Nephron (organoid): Measurements from ENCODE around the gene CEMIP.

Experiments used
- H3K27ac Mint-ChIP-seq, 3 experiments: 2 replicates each; pipeline ENCODE4 v1.8.0; 2020; ENCODE audit warnings: mixed read lengths in 3 of 3, mild to moderate bottlenecking in 2 of 3, moderate library complexity in 1 of 3
- H3K27me3 Mint-ChIP-seq: 2 replicates; pipeline ENCODE4 v1.8.0; 2021; ENCODE audit warnings: low read depth, mild to moderate bottlenecking, moderate library complexity, mixed read lengths
- H3K36me3 Mint-ChIP-seq: 2 replicates; pipeline ENCODE4 v1.8.0; 2020; ENCODE audit warnings: low read depth, mixed read lengths
- H3K4me1 Mint-ChIP-seq: 2 replicates; pipeline ENCODE4 v1.8.0; 2020; ENCODE audit warnings: mixed read lengths
- H3K4me3 Mint-ChIP-seq, 3 experiments: 2 replicates each; pipeline ENCODE4 v1.8.0; 2020; ENCODE audit warnings: mild to moderate bottlenecking in 3 of 3, mixed read lengths in 3 of 3, moderate library complexity in 2 of 3
- H3K9me3 Mint-ChIP-seq: 2 replicates; pipeline ENCODE4 v1.8.0; 2020; ENCODE audit warnings: mixed read lengths
- TF ChIP-seq, protein P1 (sequence below), 3 experiments: fragments of 200-600 bp; sonication (generic); IDR thresholded peaks; one replicate each; pipeline ENCODE4 v1.5.0; 2021; ENCODE audit warnings: antibody characterized with exemption in 3 of 3; ENCODE audit not compliant: unreplicated experiment in 3 of 3

Gene CEMIP

DNA sequence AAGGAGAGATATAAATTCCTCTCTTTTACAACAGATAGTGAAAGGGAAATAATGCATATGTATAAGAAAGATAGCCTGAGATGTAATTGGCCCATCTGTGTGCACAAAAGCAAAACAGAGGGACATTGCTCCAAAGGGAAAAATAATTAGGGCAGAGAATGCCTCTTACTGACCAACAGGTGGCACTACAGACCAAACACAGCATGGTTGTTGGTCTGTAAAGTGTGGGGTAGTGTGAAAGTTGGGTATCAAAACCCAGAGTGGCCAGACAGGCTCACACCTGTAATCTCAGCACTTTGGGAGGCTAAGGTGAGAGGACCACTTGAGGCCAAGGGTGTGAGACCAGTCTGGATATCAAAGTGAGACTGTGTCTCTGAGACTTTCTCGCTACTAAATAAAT is 217.1 kb downstream of the CEMIP start:
- TF ChIP-seq, protein P1, sequence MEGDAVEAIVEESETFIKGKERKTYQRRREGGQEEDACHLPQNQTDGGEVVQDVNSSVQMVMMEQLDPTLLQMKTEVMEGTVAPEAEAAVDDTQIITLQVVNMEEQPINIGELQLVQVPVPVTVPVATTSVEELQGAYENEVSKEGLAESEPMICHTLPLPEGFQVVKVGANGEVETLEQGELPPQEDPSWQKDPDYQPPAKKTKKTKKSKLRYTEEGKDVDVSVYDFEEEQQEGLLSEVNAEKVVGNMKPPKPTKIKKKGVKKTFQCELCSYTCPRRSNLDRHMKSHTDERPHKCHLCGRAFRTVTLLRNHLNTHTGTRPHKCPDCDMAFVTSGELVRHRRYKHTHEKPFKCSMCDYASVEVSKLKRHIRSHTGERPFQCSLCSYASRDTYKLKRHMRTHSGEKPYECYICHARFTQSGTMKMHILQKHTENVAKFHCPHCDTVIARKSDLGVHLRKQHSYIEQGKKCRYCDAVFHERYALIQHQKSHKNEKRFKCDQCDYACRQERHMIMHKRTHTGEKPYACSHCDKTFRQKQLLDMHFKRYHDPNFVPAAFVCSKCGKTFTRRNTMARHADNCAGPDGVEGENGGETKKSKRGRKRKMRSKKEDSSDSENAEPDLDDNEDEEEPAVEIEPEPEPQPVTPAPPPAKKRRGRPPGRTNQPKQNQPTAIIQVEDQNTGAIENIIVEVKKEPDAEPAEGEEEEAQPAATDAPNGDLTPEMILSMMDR (IDR thresholded peaks at IDR 0.05; ENCODE audit: unreplicated experiment in 3 of 3), result peak in 2 of 3 experiments; percentile 18 to 19
- Mint-ChIP-seq H3K27ac (peak overlapping the region in 1 of 3 experiments; percentile 81), H3K4me3 (peak overlapping the region in 1 of 3 experiments; percentile 29), H3K36me3 (peaks cover 4% of the 10 kb centered on the region), H3K9me3 (no peaks in the 10 kb centered on the region), H3K27me3 (peaks cover 4% of the 10 kb centered on the region), H3K4me1 (peaks cover 16% of the 10 kb centered on the region)

GRCh38 chr15:80997692-80998091 is 218.5 kb downstream of the CEMIP start:
- peaks cover 6% of the 10 kb centered on the region for H3K4me1 Mint-ChIP-seq
- TF ChIP-seq, protein P1 (IDR thresholded peaks at IDR 0.05; ENCODE audit: unreplicated experiment in 3 of 3), result no peak
- no peaks in the 10 kb centered on the region for H3K9me3 Mint-ChIP-seq
- H3K27ac Mint-ChIP-seq, result no peak overlapping the region
- H3K36me3 Mint-ChIP-seq, result peaks cover 4% of the 10 kb centered on the region
- H3K27me3 Mint-ChIP-seq, result peaks cover 4% of the 10 kb centered on the region
- H3K4me3 Mint-ChIP-seq, result no peak overlapping the region

DNA sequence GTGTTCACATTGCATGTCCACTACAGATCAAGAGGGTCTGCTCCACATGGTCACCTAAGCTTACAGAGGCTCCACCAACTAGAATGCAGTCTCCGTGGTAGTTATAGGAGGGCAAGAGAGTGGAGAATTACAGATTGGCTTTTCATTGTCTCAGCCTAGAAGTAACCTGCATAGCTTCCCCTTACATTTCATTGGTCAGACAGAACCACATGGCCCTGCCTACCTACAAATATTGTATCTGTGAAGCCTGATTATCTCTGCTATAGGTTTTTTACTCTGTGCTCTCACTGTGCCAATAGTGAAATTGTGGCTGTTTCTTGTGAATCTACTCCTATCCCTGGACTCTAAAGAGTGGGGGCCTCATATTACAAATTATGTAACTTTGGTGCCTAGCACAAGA is 219.1 kb downstream of the CEMIP start:
- H3K4me3 Mint-ChIP-seq, result peak overlapping the region; percentile 56 to 72 (median 64)
- peaks cover 6% of the 10 kb centered on the region for H3K4me1 Mint-ChIP-seq
- H3K9me3 Mint-ChIP-seq, result no peaks in the 10 kb centered on the region
- peak overlapping the region; percentile 15 to 19 (median 15) for H3K27ac Mint-ChIP-seq
- peaks cover 4% of the 10 kb centered on the region for H3K27me3 Mint-ChIP-seq
- TF ChIP-seq, protein P1 (IDR thresholded peaks at IDR 0.05; ENCODE audit: unreplicated experiment in 3 of 3), result no peak
- H3K36me3 Mint-ChIP-seq, result peaks cover 4% of the 10 kb centered on the region

DNA sequence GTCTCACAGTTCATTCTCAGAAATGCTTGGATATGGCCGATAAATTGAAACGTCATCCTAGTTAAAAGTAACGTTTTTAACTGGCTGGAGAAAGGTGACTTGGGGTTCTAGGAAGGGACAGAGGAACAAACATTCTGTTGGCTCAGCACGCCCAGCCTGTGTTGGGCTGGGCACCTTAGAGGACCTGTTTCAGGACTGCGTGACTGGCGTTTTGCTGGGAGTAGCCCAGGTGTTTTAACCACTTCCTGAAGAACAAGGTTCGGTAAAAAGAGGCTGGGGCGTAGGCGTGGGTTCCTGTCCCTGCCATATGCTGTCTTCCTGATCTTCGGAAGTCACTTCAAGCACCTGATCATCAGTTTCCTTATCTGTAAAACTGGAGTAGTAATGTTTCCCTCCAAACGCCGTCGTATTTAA is 220.5 kb downstream of the CEMIP start:
- Mint-ChIP-seq H3K4me3 (peak overlapping the region; percentile 94 to 97 (median 94)), H3K27ac (peak overlapping the region; percentile 90 to 99 (median 95)), H3K4me1 (peaks cover 18% of the 10 kb centered on the region), H3K9me3 (no peaks in the 10 kb centered on the region), H3K36me3 (peaks cover 18% of the 10 kb centered on the region), H3K27me3 (peaks cover 4% of the 10 kb centered on the region)
- TF ChIP-seq, protein P1 (IDR thresholded peaks at IDR 0.05; ENCODE audit: unreplicated experiment in 3 of 3), result no peak

DNA sequence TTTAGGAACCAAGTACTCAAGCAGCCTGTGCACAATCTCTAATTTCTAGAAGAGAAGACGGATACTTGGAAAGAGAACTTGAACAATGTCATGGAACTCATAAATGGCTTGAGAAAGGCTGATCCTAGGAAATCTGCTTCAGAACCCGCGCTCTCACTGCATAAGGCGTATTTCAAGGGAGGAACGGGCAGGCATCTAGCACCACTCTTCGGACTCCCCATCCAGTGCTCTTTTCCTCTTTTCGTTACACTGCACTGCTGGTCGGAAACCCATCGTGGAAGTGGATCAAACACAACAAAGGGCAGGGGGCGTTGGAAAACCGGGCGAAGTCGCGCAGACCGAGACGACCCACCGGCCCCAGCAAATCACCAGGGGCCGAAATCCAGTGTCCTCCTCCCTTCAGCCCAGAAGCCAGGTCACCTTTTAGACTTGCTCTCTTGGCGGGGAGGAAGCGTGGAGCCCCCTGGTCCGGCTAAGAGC is 221.0 kb downstream of the CEMIP start:
- Mint-ChIP-seq H3K4me1 (peaks cover 20% of the 10 kb centered on the region), H3K9me3 (no peaks in the 10 kb centered on the region), H3K27me3 (peaks cover 4% of the 10 kb centered on the region), H3K4me3 (peak overlapping the region; percentile 94 to 97 (median 94)), H3K27ac (peak overlapping the region; percentile 90 to 99 (median 95)), H3K36me3 (peaks cover 20% of the 10 kb centered on the region)
- TF ChIP-seq, protein P1 (IDR thresholded peaks at IDR 0.05; ENCODE audit: unreplicated experiment in 3 of 3), result no peak

GRCh38 chr15:81000624-81001151 is 221.5 kb downstream of the CEMIP start, which contains the start of gene TLNRD1:
TSS of gene TLNRD1 (plus strand) at chr15:81000923. CDS start at chr15:81002272, 1,349 bp downstream.
- peaks cover 4% of the 10 kb centered on the region for H3K27me3 Mint-ChIP-seq
- peaks cover 20% of the 10 kb centered on the region for H3K4me1 Mint-ChIP-seq
- H3K9me3 Mint-ChIP-seq, result no peaks in the 10 kb centered on the region
- peaks cover 20% of the 10 kb centered on the region for H3K36me3 Mint-ChIP-seq
- peak within 1 kb of the TSS; percentile 90 to 99 (median 95) for H3K27ac Mint-ChIP-seq
- H3K4me3 Mint-ChIP-seq, result peak within 1 kb of the TSS; percentile 94 to 97 (median 94)
- TF ChIP-seq, protein P1 (IDR thresholded peaks at IDR 0.05; ENCODE audit: unreplicated experiment in 3 of 3), result no peak
